ENCODE data around the gene KCNQ4. TPM values are rescaled to one million over a fixed set of nuclear protein-coding genes. Genes with fewer than 3 reads are reported as not detected.

The KCNQ4 gene
- total and polyA plus RNA-seq, 2 of the 13 experiments (the other 11 are each of a cell fraction or from before 2014, with no cell fraction given): 0.02 to 0.09 TPM

DNA sequence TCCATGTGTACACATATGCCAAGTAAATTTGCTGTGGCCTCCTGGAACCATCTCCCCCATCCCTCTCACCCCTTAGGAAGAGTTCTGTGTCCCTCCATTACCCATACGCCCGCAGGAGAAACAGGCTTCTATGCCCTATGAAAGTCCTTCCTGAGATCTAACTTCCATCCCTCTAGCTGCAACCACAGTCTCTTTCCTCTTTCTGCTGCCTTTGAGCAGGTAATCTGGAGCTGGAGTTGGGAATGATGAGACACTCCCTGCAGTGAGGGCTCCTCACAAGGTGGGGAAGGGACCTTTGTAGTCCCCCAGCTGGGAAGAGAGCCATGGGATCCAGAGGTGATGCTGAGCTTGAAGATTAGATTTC lies 2.0 kb upstream of the KCNQ4 start:
- Histone ChIP-seq H3K9me3 (ENCODE audit: low read length) (no peaks in the 10 kb centered on the region), H3K27ac (ENCODE audit: extremely low read length, insufficient read depth, low read length) (no peak overlapping the region), H3K27me3 (ENCODE audit: control insufficient read depth in 1 of 2, insufficient read depth in 2 of 2, low read length in 2 of 2) (peaks cover 0 to 3% of the 10 kb centered on the region in 2 experiments; a peak in 2 of 5 replicates), H3K4me3 (replicated peaks in 1 of 3; ENCODE audit: insufficient read depth in 1 of 3, low read depth in 2 of 3, low read length in 3 of 3) (no peak overlapping the region), H3K79me2 (ENCODE audit: insufficient read depth, low read length) (no peaks in the 10 kb centered on the region), H3K4me1 (ENCODE audit: insufficient read depth, low read length) (peaks cover 40% of the 10 kb centered on the region), H3K9ac (ENCODE audit: insufficient read depth, low read depth, low read length) (no peak overlapping the region), H2AFZ (ENCODE audit: low read length) (no peak overlapping the region), H4K20me1 (ENCODE audit: insufficient read depth, low read length) (no peaks in the 10 kb centered on the region), H3K4me2 (ENCODE audit: low read depth, low read length) (no peak overlapping the region), H3K36me3 (replicated peaks in 1 of 2; ENCODE audit: control insufficient read depth in 1 of 2, insufficient read depth in 2 of 2, low read length in 2 of 2) (no peaks in the 10 kb centered on the region)
- WGBS (ENCODE audit: low lambda C conversion rate): 66% methylated on average over 2 of the region's 2 CpGs
- POLR2A ChIA-PET: interaction anchor here (1.0 kb wide), 1 partner anchor 23 kb away, joined by 3 read pairs; no protein-coding TSS in a partner anchor
- no TSS peak for BruUV-seq (replicated peaks)
- CTCF ChIA-PET (ENCODE audit: low intra/inter-chr PET ratio, low total read pairs): no interaction called here
- FAIRE-seq: no peak
- no peak for DNase-seq (ENCODE audit: low spot score)
- no peak for TF ChIP-seq ZNF569 (CRISPR knock-in tag; IDR thresholded peaks at IDR 0.05; ENCODE audit: borderline replicate concordance)
- peak; percentile 89 for TF ChIP-seq ZMYM3 (CRISPR knock-in tag; IDR thresholded peaks at IDR 0.05)
- intact Hi-C loops (cut with micrococcal nuclease; ENCODE audit: unreplicated experiment): loop anchor here (10.0 kb wide), 1 partner anchor 167 kb away; no protein-coding TSS in a partner anchor
- no peak for ATAC-seq
- in situ Hi-C loops (cut with HindIII; ENCODE audit: extremely low pct_ligation_motif_present, low pct_unique_long_range_greater_than_20kb): no loop called here

DNA sequence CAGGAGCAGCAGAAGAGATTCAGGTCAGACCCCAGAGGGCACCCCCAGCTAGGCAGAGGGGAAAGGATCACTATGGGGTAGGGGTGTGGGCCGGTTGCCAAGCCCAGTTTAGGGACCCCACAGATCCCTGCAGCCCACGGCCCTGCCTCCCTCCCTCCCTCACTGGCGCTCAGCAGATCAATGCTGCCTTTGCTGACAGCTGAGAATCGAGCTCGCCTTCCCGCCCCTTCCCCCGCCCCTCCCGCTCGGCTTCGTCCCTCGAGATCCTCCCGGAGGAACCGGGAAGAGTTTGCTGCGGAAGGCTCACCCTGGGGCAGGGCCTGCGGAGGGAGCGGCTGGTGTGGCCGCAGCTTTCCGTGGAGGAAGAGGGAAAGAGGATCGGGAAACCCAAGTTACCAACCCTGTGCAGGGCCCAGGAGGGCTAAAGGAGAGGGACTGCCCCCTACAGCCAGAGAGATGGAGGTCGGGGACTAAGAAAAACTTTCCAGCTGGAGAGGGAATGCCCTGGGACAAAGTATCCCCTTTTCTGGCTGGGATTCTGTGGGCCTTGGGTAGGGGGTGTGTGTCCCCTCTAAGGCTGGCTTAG lies 1.1 kb upstream of the KCNQ4 start:
- CTCF ChIA-PET (ENCODE audit: low intra/inter-chr PET ratio, low total read pairs): no interaction called here
- peaks cover 0 to 3% of the 10 kb centered on the region in 2 experiments; a peak in 2 of 5 replicates for H3K27me3 ChIP-seq (ENCODE audit: control insufficient read depth in 1 of 2, insufficient read depth in 2 of 2, low read length in 2 of 2)
- TF ChIP-seq ZNF713 (CRISPR knock-in tag; IDR thresholded peaks at IDR 0.05): no peak
- TF ChIP-seq ZNF350 (CRISPR knock-in tag; IDR thresholded peaks at IDR 0.05; ENCODE audit: borderline replicate concordance, low read depth): 0 out of 2 replicates have a peak, but pooled peaks have one; percentile 12
- TF ChIP-seq, protein P1, sequence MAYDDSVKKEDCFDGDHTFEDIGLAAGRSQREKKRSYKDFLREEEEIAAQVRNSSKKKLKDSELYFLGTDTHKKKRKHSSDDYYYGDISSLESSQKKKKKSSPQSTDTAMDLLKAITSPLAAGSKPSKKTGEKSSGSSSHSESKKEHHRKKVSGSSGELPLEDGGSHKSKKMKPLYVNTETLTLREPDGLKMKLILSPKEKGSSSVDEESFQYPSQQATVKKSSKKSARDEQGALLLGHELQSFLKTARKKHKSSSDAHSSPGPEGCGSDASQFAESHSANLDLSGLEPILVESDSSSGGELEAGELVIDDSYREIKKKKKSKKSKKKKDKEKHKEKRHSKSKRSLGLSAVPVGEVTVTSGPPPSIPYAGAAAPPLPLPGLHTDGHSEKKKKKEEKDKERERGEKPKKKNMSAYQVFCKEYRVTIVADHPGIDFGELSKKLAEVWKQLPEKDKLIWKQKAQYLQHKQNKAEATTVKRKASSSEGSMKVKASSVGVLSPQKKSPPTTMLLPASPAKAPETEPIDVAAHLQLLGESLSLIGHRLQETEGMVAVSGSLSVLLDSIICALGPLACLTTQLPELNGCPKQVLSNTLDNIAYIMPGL (CRISPR knock-in tag; IDR thresholded peaks at IDR 0.05; ENCODE audit: borderline replicate concordance in 1 of 2, low read depth in 1 of 2): peak in 1 of 2 experiments; percentile 45; a peak in 1 of 4 replicates
- TF ChIP-seq RFX5 (IDR thresholded peaks at IDR 0.05; ENCODE audit: low read depth, low read length): no peak
- peak; percentile 27; the same call in 1 of the 2 replicates for TF ChIP-seq PATZ1 (CRISPR knock-in tag; IDR thresholded peaks at IDR 0.05)
- no peak for TF ChIP-seq ATF6 (CRISPR knock-in tag; conservative IDR thresholded peaks at IDR 0.05)
- TF ChIP-seq ZNF431 (CRISPR knock-in tag; IDR thresholded peaks at IDR 0.05; ENCODE audit: borderline replicate concordance, low read depth): no peak
- no peak for TF ChIP-seq HDAC2 (CRISPR knock-in tag; IDR thresholded peaks at IDR 0.05)
- TF ChIP-seq STAG1 (CRISPR knock-in tag; IDR thresholded peaks at IDR 0.05): peak; percentile 38

More for the DNA sequence above, 1.1 kb upstream of the KCNQ4 start:
- no peak overlapping the region for H2AFZ ChIP-seq (ENCODE audit: low read length)
- WGBS (ENCODE audit: low lambda C conversion rate): 1% methylated on average over 8 of the region's 20 CpGs
- POLR2A ChIA-PET: interaction anchor here (0.9 to 1.5 kb wide), 4 partner anchors 24 to 91 kb away, joined by 3 read pairs; no protein-coding TSS in a partner anchor
- no peaks in the 10 kb centered on the region for H3K36me3 ChIP-seq (replicated peaks in 1 of 2; ENCODE audit: control insufficient read depth in 1 of 2, insufficient read depth in 2 of 2, low read length in 2 of 2)
- no peak for FAIRE-seq
- ATAC-seq: peak; percentile 73
- H3K9ac ChIP-seq (ENCODE audit: insufficient read depth, low read depth, low read length): 0 out of 2 replicates have a peak overlapping the region, but pooled peaks have one; percentile 33
- in situ Hi-C loops (cut with HindIII; ENCODE audit: extremely low pct_ligation_motif_present, low pct_unique_long_range_greater_than_20kb) (no loop called here), intact Hi-C loops (cut with micrococcal nuclease; ENCODE audit: unreplicated experiment) (loop anchor here (10.0 kb wide), 1 partner anchor 168 kb away; no protein-coding TSS in a partner anchor)
- no peaks in the 10 kb centered on the region for H4K20me1 ChIP-seq (ENCODE audit: insufficient read depth, low read length)
- H3K4me1 ChIP-seq (ENCODE audit: insufficient read depth, low read length): peaks cover 41% of the 10 kb centered on the region
- H3K79me2 ChIP-seq (ENCODE audit: insufficient read depth, low read length): no peaks in the 10 kb centered on the region
- no TSS peak for BruUV-seq (replicated peaks)
- peak overlapping the region; percentile 72 for H3K4me2 ChIP-seq (ENCODE audit: low read depth, low read length)
- no peaks in the 10 kb centered on the region for H3K9me3 ChIP-seq (ENCODE audit: low read length)
- H3K4me3 ChIP-seq (replicated peaks in 1 of 3; ENCODE audit: insufficient read depth in 1 of 3, low read depth in 2 of 3, low read length in 3 of 3): peak overlapping the region; percentile 43 to 71 (median 48); a peak in 5 of 6 replicates
- no peak for DNase-seq (ENCODE audit: low spot score)
- H3K27ac ChIP-seq (ENCODE audit: extremely low read length, insufficient read depth, low read length): no peak overlapping the region

Data from HepG2 (cell line).